Dedifferentiated amniotic fluid mesenchymal stem cell (primary cell): ENCODE data around the gene ARCN1.
A peak's percentile ranks its signal among the peaks of the same experiment; 100 is the strongest.

Source experiments
- DNase-seq: peaks from one replicate; pipeline ENCODE4 v3.0.0-alpha.2; 2016; ENCODE audit errors: extremely low spot score

Gene ARCN1

DNA sequence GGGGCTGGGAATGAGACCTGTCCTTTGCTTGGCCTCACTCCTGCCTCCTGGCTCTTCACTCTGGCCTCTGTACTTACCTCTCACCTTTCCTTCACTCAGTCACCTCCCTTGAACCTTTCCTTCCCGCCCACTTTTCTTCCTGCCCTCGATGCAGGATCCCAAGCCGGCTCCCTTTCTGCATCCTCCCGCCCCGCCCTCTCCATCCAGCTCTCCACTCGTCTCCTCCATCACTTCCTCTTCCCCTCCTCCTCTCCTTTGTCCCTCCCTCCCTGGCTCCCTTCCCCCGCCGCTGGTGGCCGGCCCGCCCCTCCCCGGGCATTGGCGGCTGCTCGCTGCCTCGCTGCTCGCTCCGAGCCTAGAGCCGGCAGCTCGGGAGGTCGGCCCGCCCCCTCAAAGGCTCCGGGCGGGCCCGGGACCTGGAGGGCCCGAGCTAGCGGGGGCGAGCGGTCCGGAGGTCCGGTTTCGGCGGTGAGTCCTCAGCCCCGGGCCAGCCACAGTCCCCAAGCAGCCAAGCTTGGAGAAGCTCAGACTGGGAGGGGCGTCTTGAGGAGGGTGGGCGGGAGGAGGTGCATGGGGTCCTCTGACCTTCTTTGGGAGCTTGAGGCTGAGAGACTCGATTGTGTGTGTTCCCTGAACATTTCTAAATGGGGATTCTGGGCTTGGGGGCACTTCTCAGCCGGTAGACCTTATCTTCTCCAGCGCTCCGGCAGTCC, 49.0 kb downstream of the ARCN1 start:
- peak; percentile 72 for DNase-seq

DNA sequence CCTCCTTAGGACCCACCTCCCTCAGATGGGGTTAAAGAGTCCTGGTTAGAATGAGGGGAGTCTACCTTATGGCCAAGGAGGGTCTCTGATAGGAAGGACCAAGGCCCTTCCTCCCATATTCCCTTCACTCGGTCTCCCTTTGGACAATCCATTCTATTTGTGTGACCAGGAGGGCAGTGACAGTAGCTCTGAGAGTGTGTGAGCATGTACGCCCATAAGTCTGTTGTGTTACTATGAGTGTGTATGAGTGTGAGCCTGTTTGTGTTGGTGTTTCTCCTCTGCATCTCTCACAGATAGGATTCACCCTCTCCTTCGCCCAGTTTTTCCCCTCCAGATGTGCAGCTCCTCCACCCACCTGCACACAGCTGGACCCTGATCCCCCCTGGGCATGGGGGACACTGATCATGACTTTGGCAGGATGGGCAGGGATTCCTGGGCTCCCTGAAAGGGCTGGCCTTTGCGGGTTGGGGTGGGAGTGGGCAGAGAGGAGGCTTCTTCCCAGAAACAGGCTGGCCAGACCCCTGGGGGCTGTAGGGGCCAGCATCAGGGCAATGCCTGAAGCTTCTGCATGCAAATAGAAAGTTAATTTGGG, 49.7 kb downstream of the ARCN1 start:
- no peak for DNase-seq

GRCh38 chr11:118622376-118623268, 50.4 kb downstream of the ARCN1 start:
- peak; percentile 72 for DNase-seq

GRCh38 chr11:118623269-118623655, 51.1 kb downstream of the ARCN1 start:
- DNase-seq = no peak

DNA sequence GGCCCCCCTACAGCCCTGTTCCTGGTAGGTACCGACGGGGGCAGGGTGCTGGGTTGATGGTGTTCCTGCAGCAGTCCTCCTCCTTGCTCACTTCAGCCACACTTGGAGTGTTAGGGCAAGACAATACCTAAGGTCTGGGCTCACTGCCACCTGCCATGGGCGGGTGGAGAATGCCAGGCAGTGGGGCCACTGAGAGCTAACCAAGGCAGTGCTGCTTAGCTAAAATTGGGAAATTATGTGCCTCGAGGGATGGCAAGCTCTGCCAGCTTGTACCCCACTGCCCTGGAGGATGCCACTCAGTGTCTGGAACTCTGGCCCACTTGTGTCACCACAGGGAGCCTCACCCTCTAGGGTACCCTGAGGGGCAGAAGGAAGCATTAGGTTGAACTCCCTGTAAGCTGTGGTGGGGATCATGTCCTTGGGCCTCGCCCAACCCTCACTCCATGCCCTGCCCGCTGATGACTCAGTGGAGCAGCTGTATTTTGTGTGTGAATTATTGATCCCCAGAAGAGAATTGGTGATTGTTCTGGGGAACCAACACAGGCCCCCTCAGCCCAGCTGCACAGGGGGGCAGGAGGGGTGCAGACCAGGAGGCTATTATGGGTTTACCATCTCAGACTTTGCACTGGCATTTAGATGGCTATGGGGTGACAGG, 53.0 kb downstream of the ARCN1 start:
- no peak for DNase-seq

DNA sequence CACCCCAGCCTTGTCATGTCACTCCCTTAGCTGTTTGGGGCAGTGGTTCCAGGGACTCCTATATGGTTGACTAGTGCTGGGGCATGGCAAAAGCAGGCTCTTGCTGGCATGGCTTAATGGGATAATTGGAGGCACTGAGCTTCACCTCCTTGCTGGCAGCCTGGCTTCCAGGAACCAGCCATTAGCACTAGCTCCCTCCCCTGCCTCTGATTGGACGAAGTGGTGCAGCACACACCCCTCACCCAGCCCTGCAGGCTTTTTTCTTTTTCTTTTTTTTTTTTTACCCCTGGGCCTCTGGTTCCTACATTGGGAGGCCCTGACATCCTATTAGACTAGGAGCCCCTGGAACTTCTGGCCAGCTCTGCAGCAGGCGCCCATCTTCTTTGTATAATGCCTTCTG, 53.8 kb downstream of the ARCN1 start:
- no peak for DNase-seq

- no peak for DNase-seq
These were observed 55.4 kb downstream of the ARCN1 start for GRCh38 chr11:118627566-118627965.

DNA sequence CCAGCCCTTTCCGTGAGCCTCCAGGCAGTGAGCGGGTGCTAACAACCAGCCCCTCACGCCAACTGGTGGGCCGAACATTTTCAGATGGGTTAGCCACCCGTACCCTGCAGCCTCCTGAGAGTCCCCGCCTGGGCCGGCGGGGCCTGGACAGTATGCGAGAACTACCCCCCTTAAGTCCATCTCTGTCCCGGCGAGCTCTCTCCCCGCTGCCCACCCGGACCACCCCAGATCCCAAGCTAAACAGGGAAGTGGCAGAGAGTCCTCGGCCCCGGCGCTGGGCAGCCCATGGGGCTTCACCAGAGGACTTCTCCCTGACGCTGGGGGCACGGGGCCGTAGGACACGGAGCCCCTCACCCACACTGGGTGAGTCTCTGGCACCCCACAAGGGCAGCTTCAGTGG, 55.8 kb downstream of the ARCN1 start:
- DNase-seq = no peak

GRCh38 chr11:118628432-118628831, 56.2 kb downstream of the ARCN1 start:
- DNase-seq = no peak

GRCh38 chr11:118628861-118629549, 56.8 kb downstream of the ARCN1 start:
- DNase-seq = no peak

GRCh38 chr11:118629761-118630661, 57.8 kb downstream of the ARCN1 start:
- no peak for DNase-seq

GRCh38 chr11:118631142-118631909, 59.1 kb downstream of the ARCN1 start:
- DNase-seq = no peak

DNA sequence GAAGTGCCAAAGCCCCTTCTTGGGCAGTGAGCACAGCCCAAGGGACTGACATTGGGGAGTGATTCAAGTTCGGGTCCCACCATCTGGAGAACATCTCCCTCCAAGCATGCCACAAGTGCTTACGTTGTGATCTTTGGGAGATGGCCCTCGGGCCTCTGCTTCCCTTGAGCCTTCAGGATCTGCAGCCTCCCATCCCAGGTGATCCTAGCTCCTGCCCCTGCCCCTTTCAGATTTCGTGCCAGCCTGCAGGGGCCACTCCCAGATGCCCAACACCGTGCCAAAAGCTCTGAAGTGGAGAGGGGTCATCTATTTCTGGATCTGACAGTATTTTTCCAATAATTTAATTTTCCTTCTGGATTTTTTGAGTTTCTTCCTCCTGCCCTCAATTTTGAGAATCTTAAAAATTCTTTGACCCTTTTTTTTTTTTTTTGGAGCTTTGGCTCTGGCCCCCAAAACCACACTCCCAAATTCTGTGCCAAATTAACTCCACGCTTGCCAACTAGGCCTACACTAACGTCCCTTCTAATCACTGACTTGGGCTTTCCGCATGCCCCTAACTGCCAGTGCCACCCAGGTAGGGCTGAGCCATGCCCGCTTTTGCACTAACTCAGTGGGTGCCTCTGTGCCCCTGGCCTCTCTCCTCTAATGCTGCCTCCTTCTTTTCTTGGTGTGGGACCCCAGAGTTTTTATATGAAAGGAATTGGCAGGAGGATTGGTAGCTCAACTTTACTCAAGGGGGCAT, 60.5 kb downstream of the ARCN1 start:
- DNase-seq = no peak

- no peak for DNase-seq
These were observed 61.1 kb downstream of the ARCN1 start for GRCh38 chr11:118633319-118633690.

DNA sequence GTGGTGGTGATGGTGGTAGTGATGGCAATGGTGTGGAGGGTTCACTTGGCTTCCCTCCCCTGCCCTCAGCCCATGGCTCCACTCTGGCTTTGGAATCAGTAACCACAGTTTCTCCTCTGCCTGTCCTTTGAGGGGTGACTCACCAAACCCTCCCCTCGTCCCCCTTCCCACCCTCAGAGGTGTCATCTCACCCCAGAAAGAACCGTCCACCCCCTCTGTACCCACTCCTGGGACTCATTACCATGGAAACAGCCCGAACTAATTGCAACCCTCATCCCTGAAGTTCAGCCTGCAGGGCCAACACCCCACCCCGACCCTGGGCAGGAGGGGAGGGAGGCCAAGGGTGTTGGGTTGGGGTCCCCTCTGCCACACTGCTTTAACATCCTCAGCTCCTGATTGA, 61.8 kb downstream of the ARCN1 start:
- no peak for DNase-seq

DNA sequence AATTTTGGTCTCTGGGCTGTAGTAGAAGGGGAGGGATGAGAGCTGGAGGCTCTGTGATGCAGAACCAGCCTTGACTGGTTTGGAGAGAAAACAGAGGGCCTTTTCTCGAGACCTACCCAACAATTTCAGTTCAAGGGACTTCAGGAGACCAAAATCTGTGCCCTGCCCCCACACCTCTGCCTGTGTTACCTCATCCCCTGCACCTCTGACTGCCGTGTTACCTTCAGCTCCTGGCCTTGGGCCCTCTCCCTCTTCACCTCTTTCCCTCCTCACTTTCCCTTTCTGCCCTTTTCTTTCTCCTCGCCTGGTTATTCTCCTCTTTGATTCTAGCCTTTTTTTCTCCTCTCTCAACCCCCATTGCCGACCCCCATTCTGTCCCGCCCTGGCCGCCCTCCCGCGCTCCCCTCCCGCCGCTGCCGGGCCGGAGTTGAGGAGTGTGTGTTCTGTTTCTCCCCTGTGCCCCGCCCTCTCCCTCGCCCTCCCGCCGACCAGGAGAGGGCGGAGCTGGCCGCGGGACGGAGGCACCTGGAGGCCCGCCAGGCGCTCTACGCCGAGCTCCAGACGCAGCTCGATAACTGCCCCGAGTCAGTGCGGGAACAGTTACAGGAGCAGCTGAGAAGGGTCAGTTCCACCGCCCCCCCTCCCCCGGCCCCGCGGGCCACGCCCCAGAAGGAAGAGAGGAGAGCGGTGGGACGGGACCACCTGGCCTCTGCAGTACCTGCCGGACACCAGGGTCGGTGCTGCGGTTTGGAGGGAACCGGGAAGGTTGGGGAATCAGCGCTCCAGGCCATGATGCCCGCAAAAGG, 62.4 kb downstream of the ARCN1 start:
- DNase-seq = no peak

- no peak for DNase-seq
These were observed 63.0 kb downstream of the ARCN1 start for GRCh38 chr11:118635237-118635591.

GRCh38 chr11:118635642-118636041, 63.4 kb downstream of the ARCN1 start:
- no peak for DNase-seq
